ENCODE data around the gene PCDHGA6. TPM values are rescaled to one million over a fixed set of nuclear protein-coding genes. Genes with fewer than 3 reads are reported as not detected.
"Not testable (repeated sequence)": the region's sequence is repeated elsewhere in the genome, so short reads cannot be mapped to it uniquely, and the experiment has no call there.

Gene PCDHGA6
- 2.2 TPM in 2 replicates for total RNA-seq

DNA sequence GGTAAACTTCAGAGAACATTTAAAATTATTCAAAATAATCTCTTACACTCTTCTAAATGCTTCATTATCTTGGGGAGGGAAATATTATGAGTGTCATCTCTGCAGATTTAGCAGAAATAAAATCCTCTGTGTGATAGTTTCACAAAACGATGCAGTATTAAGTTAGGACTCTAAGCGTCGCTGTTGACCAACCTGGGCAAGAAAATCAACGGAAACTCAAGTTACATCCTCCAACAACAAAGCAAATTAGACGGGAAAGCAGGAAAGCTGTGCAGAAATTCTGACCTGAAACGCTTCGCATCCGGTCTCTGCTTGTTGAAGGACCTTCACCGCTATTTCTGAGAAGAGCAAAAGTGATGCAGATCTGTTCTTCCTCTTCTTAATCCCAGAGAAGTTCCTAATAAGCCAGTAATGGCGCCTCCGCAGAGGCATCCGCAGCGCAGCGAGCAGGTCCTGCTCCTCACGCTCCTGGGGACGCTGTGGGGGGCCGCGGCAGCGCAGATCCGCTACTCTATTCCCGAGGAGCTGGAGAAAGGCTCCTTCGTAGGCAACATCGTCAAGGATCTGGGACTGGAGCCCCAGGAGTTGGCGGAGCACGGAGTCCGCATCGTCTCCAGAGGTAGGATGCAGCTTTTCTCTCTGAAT is at the start of gene PCDHGA6:
Gene PCDHGA6, plus strand, starts transcription at position 219 of the 645 bp plus-strand sequence. Its CDS starts 193 bp downstream, at position 412.
- DNase-seq: peak; percentile 56

DNA sequence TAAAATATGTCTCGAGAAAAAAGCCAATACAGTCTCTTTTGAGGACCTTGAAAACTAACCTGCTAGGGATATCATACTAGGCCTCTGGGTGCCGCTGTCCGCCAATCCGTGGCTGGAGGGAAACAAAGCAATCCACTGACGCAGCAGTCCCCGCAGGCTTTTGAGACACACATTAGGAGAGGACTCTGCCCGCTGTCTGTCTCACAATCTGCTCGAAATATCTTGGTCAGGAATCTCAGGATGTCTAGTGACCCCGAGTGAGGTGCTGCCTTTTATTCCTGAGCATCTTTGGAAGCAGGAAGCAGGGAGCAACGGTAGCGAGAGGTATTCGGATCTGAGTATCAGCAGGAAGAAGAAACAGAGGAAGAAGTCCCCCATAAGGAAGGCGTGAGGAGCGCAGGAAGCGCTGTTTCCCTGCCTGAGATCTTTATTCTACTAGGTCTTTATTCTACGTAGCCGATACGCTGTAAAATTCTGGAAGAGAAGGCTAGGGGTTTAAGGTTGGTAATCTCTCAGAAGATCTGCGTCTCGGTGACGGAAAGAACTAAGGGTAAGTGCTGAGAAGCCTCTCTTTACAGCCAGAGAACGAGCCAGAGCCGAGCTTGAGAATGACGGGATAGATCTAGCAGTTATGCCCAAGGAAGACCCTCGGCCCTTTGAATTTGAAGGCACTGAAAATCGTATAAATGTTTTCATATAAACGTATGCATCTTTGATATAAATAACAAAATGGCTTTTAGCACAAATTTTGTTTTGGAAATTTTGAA is 47.4 kb upstream of the PCDHGA6 start:
- peak; percentile 86 for DNase-seq

- DNase-seq: no peak
Observed at GRCh38 chr5:141328231-141328630, 45.5 kb upstream of the PCDHGA6 start.

DNA sequence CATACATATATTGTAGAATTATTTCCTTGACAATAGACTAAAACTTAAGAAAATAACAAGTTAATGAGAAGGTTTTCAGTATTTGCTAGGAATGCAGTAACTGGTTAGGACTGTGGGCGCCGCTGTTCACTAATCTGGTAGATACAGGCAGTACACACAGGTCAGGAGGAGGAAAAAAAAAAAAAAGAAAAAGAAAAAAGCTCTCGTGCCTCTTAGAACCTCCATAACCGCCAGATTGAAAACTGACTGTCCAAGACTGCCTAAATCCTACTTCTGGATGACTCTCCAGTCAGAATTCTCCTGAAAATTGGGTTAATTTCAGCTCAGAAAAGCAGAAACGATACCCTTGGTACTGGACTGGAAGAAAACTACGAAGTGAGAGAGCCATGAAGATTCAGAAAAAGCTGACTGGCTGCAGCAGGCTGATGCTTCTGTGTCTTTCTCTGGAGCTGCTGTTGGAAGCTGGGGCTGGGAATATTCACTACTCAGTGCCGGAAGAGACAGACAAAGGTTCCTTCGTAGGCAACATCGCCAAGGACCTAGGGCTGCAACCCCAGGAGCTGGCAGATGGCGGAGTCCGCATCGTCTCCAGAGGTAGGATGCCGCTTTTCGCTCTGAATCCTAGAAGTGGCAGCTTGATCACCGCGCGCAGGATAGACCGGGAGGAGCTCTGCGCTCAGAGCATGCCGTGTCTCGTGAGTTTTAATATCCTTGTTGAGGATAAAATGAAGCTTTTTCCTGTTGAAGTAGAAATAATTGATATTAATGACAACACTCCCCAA is 43.2 kb upstream of the PCDHGA6 start, which contains the start of gene PCDHGA1:
Gene PCDHGA1, plus strand, starts transcription at position 216 of the 782 bp plus-strand sequence.
- DNase-seq: peak; percentile 75

GRCh38 chr5:141332571-141332970 is 41.1 kb upstream of the PCDHGA6 start:
- DNase-seq: not testable (repeated sequence)

DNA sequence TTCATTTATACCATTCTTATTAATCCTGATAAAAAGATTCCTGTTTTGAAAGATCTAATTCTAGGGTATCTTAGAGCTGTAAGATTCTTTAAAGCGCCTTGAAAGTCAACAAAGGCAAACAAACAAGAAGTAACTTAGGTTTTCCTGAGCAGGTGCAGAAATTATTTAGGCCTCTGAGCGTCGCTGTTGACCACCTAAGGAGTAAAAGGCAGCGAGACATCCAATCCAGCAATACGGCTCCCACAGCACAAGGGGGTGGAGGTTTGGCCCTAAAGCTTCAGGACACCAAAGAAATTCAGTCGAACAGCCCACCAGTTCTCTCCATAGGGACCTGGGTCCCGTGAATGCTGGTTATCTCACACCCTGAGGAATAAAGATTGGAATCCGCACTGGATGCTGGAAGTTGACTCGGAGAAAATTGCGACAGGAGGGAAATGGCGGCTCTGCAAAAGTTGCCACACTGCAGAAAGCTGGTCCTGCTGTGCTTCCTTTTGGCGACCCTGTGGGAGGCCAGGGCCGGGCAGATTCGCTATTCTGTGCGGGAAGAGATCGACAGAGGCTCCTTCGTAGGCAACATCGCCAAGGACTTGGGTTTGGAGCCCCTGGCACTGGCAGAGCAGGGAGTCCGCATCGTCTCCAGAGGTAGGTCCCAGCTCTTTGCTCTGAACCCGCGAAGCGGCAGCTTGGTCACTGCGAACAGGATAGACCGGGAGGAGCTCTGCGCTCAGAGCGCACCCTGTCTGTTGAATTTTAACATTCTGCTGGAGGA is 35.0 kb upstream of the PCDHGA6 start, which contains the start of gene PCDHGA2:
Gene PCDHGA2, plus strand, starts transcription at position 223 of the 769 bp plus-strand sequence.
- DNase-seq: peak; percentile 72

DNA sequence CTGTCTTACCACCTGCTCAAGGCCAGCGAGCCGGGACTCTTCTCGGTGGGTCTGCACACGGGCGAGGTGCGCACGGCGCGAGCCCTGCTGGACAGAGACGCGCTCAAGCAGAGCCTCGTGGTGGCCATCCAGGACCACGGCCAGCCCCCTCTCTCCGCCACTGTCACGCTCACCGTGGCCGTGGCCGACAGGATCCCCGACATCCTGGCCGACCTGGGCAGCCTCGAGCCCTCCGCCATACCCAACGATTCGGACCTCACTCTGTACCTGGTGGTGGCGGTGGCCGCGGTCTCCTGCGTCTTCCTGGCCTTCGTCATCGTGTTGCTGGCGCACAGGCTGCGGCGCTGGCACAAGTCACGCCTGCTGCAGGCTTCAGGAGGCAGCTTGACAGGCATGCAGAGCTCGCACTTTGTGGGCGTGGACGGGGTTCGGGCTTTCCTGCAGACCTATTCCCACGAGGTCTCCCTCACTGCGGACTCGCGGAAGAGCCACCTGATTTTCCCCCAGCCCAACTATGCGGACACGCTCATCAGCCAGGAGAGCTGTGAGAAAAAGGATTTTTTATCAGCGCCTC is 32.8 kb upstream of the PCDHGA6 start:
- not testable (repeated sequence) for DNase-seq

GRCh38 chr5:141342773-141343172 is 30.9 kb upstream of the PCDHGA6 start:
- DNase-seq: no peak

GRCh38 chr5:141343242-141343952 is 30.3 kb upstream of the PCDHGA6 start, which contains the start of gene PCDHGA3:
TSS of gene PCDHGA3 (plus strand) at chr5:141343829. CDS start at chr5:141344034, 205 bp downstream.
- peak; percentile 78 for DNase-seq

DNA sequence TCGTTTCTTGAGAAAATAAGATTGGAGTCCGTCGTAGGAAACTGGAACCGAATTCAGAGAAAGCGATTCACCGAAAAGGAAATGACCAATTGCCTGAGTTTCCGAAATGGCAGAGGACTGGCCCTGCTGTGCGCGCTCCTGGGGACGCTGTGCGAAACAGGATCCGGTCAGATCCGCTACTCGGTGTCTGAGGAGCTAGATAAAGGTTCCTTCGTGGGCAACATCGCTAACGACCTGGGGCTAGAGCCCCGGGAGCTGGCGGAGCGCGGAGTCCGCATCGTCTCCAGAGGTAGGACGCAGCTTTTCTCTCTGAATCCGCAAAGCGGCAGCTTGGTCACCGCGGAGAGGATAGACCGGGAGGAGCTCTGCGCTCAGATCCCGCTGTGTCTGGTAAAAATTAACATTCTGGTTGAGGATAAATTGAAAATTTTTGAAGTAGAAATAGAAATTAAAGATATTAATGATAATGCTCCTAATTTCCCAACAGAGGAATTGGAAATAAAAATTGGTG is 29.7 kb upstream of the PCDHGA6 start:
- no peak for DNase-seq

DNA sequence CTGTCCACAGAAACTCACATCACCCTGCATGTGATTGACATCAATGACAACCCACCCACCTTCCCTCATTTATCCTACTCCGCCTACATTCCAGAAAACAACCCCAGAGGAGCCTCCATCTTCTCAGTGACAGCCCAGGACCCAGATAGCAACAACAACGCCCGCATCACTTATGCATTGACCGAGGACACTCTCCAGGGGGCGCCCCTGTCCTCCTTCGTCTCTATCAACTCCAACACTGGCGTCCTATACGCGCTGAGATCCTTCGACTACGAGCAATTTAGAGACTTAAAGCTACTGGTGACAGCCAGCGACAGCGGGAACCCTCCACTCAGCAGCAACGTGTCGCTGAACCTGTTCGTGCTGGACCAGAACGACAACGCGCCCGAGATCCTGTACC is 28.4 kb upstream of the PCDHGA6 start:
- no peak for DNase-seq

GRCh38 chr5:141346017-141346416 is 27.7 kb upstream of the PCDHGA6 start:
- DNase-seq: not testable (repeated sequence)

GRCh38 chr5:141349917-141350619 is 23.6 kb upstream of the PCDHGA6 start, which contains the start of gene PCDHGB1:
TSS of gene PCDHGB1 (plus strand) at chr5:141350099. CDS start at chr5:141350261, 162 bp downstream.
- peak; percentile 62 for DNase-seq

DNA sequence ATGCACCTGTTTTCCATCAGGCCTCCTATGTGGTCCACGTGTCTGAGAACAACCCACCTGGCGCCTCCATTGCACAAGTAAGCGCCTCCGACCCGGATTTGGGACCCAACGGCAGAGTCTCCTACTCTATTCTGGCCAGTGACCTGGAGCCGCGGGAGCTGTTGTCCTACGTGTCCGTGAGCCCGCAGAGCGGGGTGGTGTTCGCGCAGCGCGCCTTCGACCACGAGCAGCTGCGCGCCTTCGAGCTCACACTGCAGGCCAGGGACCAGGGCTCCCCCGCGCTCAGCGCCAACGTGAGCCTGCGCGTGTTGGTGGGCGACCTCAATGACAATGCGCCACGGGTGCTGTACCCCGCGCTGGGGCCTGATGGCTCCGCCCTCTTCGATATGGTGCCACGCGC is 22.1 kb upstream of the PCDHGA6 start:
- DNase-seq: no peak

DNA sequence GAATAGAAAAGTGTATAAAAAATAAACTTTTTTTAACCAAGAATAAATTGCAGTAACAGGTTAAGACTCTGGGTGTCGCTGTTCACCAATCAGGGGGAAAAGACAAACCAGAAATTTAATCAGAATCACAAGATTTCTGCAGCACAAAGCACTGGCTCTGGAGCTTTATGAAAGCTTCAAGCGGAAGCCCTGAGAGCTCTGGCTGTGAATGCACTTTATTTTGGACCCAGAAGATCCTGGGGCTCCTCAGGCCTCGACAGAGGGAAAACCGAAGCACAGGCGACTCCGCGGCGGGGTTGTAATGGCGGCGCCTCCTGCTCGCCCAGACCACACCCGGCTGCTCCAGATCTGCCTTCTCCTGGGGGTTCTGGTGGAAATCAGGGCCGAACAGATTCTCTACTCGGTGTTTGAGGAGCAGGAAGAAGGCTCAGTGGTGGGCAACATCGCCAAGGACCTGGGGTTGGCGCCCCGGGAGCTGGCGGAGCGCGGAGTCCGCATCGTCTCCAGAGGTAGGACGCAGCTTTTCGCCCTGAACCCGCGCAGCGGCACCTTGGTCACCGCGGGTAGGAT is 18.7 kb upstream of the PCDHGA6 start, which contains the start of gene PCDHGA4:
Gene PCDHGA4, plus strand, starts transcription at position 122 of the 570 bp plus-strand sequence. Its CDS starts 87 bp downstream, at position 209.
- DNase-seq: peak; percentile 51

DNA sequence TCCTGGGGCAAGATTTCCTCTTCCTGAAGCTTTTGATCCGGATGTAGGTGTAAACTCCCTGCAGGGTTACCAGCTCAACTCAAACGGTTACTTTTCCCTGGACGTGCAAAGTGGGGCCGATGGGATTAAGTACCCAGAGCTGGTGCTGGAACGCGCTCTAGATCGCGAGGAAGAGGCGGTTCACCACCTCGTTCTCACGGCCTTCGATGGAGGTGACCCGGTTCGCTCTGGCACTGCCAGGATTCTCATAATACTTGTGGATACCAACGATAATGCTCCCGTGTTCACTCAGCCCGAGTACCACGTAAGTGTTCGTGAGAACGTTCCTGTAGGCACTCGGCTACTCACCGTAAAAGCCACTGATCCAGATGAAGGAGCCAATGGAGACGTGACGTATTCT is 18.1 kb upstream of the PCDHGA6 start:
- DNase-seq: no peak

DNA sequence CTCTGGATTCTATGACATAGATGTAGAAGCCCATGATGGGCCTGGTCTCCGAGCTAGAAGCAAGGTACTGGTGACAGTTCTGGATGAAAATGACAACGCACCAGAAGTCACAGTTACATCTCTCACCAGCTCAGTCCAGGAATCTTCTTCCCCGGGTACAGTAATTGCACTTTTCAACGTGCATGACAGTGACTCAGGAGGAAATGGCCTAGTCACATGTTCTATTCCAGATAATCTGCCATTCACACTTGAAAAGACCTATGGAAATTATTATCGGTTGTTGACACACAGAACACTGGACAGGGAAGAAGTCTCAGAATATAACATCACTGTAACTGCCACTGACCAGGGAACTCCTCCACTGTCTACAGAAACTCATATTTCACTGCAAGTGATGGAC is 17.6 kb upstream of the PCDHGA6 start:
- DNase-seq: no peak

DNA sequence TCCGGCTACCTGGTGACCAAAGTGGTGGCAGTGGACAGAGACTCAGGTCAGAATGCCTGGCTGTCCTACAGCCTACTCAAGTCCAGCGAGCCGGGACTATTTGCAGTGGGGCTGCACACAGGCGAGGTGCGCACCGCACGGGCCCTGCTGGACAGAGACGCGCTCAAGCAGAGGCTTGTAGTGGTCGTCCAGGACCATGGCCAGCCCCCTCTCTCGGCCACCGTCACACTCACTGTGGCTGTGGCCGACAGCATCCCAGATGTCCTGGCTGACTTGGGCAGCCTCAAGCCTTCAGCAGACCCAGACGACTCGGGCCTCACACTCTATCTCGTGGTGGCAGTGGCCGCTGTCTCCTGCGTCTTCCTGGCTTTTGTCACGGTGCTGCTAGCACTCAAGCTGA is 16.7 kb upstream of the PCDHGA6 start:
- no peak for DNase-seq

- peak; percentile 70 for DNase-seq
Observed at GRCh38 chr5:141359790-141360426, 13.8 kb upstream of the PCDHGA6 start, which contains the start of gene PCDHGB2. TSS of gene PCDHGB2 (plus strand) at chr5:141359994. CDS start at chr5:141360136, 142 bp downstream.
